Measurements from ENCODE around the gene LAG3.

Gene LAG3

GRCh38 chr12:6778574-6779550, 6.5 kb downstream of the LAG3 start:
- Histone ChIP-seq H3K4me1 (ENCODE audit: control insufficient read depth, insufficient read depth, low read length) (peaks cover 8% of the 10 kb centered on the region), H3K9ac (ENCODE audit: low read length) (peak overlapping the region; percentile 22), H3K36me3 (ENCODE audit: control insufficient read depth, insufficient read depth, low read length) (no peaks in the 10 kb centered on the region), H3K27me3 (ENCODE audit: control insufficient read depth, insufficient read depth, low read length) (no peaks in the 10 kb centered on the region), H3K4me3 (ENCODE audit: low read length) (peak overlapping the region; percentile 69), H3K27ac (ENCODE audit: low read depth, low read length) (peak overlapping the region; percentile 93)

- Histone ChIP-seq H3K4me1 (ENCODE audit: control insufficient read depth, insufficient read depth, low read length) (peaks cover 8% of the 10 kb centered on the region), H3K9ac (ENCODE audit: low read length) (no peak overlapping the region), H3K27ac (ENCODE audit: low read depth, low read length) (no peak overlapping the region), H3K36me3 (ENCODE audit: control insufficient read depth, insufficient read depth, low read length) (no peaks in the 10 kb centered on the region), H3K27me3 (ENCODE audit: control insufficient read depth, insufficient read depth, low read length) (no peaks in the 10 kb centered on the region), H3K4me3 (ENCODE audit: low read length) (no peak overlapping the region)
Observed at GRCh38 chr12:6779708-6780432, 7.5 kb downstream of the LAG3 start.

GRCh38 chr12:6780573-6780972, 8.3 kb downstream of the LAG3 start:
- Histone ChIP-seq H3K4me3 (ENCODE audit: low read length) (no peak overlapping the region), H3K27me3 (ENCODE audit: control insufficient read depth, insufficient read depth, low read length) (no peaks in the 10 kb centered on the region), H3K36me3 (ENCODE audit: control insufficient read depth, insufficient read depth, low read length) (no peaks in the 10 kb centered on the region), H3K9ac (ENCODE audit: low read length) (no peak overlapping the region), H3K27ac (ENCODE audit: low read depth, low read length) (no peak overlapping the region), H3K4me1 (ENCODE audit: control insufficient read depth, insufficient read depth, low read length) (peaks cover 8% of the 10 kb centered on the region)

DNA sequence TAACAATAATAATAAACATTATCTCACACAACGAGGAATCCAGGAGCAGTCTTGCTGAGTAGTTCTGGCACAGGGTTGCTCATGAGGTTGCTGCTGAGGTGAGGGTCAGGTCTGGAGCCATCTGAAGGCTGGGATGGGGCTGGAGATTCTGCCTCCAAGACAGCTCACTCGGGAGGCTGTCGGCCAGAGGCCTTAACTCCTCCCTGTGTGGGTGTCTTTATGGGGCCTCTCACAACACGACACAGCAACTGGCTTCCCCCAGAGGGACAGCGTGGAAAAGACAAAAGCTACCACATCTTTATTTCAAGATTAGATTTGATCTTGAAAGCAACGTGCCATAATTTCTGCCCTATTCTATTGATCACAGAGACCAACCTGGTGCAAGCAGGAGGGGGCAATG, 9.8 kb downstream of the LAG3 start:
- no peak overlapping the region for H3K4me3 ChIP-seq (ENCODE audit: low read length)
- peaks cover 8% of the 10 kb centered on the region for H3K4me1 ChIP-seq (ENCODE audit: control insufficient read depth, insufficient read depth, low read length)
- H3K9ac ChIP-seq (ENCODE audit: low read length): no peak overlapping the region
- no peaks in the 10 kb centered on the region for H3K36me3 ChIP-seq (ENCODE audit: control insufficient read depth, insufficient read depth, low read length)
- no peak overlapping the region for H3K27ac ChIP-seq (ENCODE audit: low read depth, low read length)
- no peaks in the 10 kb centered on the region for H3K27me3 ChIP-seq (ENCODE audit: control insufficient read depth, insufficient read depth, low read length)

GRCh38 chr12:6782850-6783566, 10.7 kb downstream of the LAG3 start:
- H3K27ac ChIP-seq (ENCODE audit: low read depth, low read length): no peak overlapping the region
- H3K4me3 ChIP-seq (ENCODE audit: low read length): no peak overlapping the region
- H3K9ac ChIP-seq (ENCODE audit: low read length): no peak overlapping the region
- H3K27me3 ChIP-seq (ENCODE audit: control insufficient read depth, insufficient read depth, low read length): no peaks in the 10 kb centered on the region
- H3K4me1 ChIP-seq (ENCODE audit: control insufficient read depth, insufficient read depth, low read length): peaks cover 3% of the 10 kb centered on the region
- H3K36me3 ChIP-seq (ENCODE audit: control insufficient read depth, insufficient read depth, low read length): no peaks in the 10 kb centered on the region

GRCh38 chr12:6783828-6784227, 11.5 kb downstream of the LAG3 start:
- no peaks in the 10 kb centered on the region for H3K27me3 ChIP-seq (ENCODE audit: control insufficient read depth, insufficient read depth, low read length)
- no peak overlapping the region for H3K4me3 ChIP-seq (ENCODE audit: low read length)
- no peak overlapping the region for H3K9ac ChIP-seq (ENCODE audit: low read length)
- no peaks in the 10 kb centered on the region for H3K36me3 ChIP-seq (ENCODE audit: control insufficient read depth, insufficient read depth, low read length)
- peaks cover 3% of the 10 kb centered on the region for H3K4me1 ChIP-seq (ENCODE audit: control insufficient read depth, insufficient read depth, low read length)
- H3K27ac ChIP-seq (ENCODE audit: low read depth, low read length): no peak overlapping the region

GRCh38 chr12:6784296-6784695, 12.0 kb downstream of the LAG3 start:
- no peak overlapping the region for H3K4me3 ChIP-seq (ENCODE audit: low read length)
- no peak overlapping the region for H3K9ac ChIP-seq (ENCODE audit: low read length)
- no peaks in the 10 kb centered on the region for H3K36me3 ChIP-seq (ENCODE audit: control insufficient read depth, insufficient read depth, low read length)
- no peaks in the 10 kb centered on the region for H3K27me3 ChIP-seq (ENCODE audit: control insufficient read depth, insufficient read depth, low read length)
- peaks cover under 1% of the 10 kb centered on the region for H3K4me1 ChIP-seq (ENCODE audit: control insufficient read depth, insufficient read depth, low read length)
- no peak overlapping the region for H3K27ac ChIP-seq (ENCODE audit: low read depth, low read length)

DNA sequence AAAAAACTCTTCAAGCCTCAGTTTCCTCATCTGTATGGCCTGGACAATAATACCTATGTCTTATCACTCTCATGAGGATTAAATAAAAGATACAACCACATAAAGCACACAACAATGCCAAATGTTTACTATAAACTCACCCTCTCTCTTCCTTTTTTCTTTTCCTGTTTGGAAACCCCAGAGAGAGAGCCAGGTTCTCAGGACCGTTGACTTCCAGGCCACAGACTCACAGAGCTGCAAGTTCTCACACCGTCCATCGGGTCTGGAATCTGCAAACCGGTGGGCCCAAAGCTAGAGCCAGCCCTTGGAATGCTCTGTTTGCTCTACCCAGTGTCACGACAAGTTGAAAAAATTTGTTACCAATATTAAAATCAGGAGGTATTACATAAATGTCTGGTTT, 12.4 kb downstream of the LAG3 start:
- H3K4me1 ChIP-seq (ENCODE audit: control insufficient read depth, insufficient read depth, low read length): no peaks in the 10 kb centered on the region
- H3K27me3 ChIP-seq (ENCODE audit: control insufficient read depth, insufficient read depth, low read length): no peaks in the 10 kb centered on the region
- H3K4me3 ChIP-seq (ENCODE audit: low read length): no peak overlapping the region
- no peak overlapping the region for H3K27ac ChIP-seq (ENCODE audit: low read depth, low read length)
- H3K36me3 ChIP-seq (ENCODE audit: control insufficient read depth, insufficient read depth, low read length): no peaks in the 10 kb centered on the region
- no peak overlapping the region for H3K9ac ChIP-seq (ENCODE audit: low read length)

DNA sequence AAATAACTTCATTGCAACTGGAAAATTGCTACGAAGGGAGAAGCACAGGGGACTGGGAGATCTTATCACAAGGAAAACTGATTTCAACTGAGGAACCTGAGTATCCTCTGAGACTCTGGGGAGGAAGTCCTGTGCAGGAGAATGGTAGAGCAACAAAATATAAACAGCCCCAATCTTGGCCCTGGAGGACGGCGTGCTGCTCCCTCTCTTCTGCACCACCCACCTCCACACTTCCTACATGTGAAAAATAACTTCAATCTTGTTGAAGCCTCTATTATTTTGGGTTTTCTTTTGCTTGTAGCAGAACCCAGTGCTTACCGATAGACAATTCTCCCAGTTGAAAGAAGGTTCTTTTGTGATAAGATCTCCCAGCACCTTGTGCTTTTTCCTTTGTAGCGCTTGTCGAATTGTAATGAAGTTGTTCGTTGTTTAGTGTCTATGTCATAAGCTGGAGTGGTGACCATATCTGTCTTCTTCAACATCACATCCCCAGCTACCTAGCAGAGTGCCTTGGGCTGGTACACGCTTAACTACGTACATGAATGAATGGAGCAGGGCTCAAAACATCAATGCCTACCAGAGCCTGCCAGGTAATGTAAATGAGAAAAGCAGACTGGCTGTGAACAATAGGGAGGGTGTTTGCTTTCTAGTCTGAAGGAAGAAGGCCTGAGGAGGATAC, 14.2 kb downstream of the LAG3 start:
- no peak overlapping the region for H3K9ac ChIP-seq (ENCODE audit: low read length)
- no peak overlapping the region for H3K27ac ChIP-seq (ENCODE audit: low read depth, low read length)
- no peaks in the 10 kb centered on the region for H3K36me3 ChIP-seq (ENCODE audit: control insufficient read depth, insufficient read depth, low read length)
- H3K4me3 ChIP-seq (ENCODE audit: low read length): no peak overlapping the region
- H3K27me3 ChIP-seq (ENCODE audit: control insufficient read depth, insufficient read depth, low read length): no peaks in the 10 kb centered on the region
- no peaks in the 10 kb centered on the region for H3K4me1 ChIP-seq (ENCODE audit: control insufficient read depth, insufficient read depth, low read length)

GRCh38 chr12:6787309-6787708, 15.0 kb downstream of the LAG3 start:
- no peaks in the 10 kb centered on the region for H3K27me3 ChIP-seq (ENCODE audit: control insufficient read depth, insufficient read depth, low read length)
- H3K36me3 ChIP-seq (ENCODE audit: control insufficient read depth, insufficient read depth, low read length): no peaks in the 10 kb centered on the region
- no peak overlapping the region for H3K4me3 ChIP-seq (ENCODE audit: low read length)
- H3K27ac ChIP-seq (ENCODE audit: low read depth, low read length): no peak overlapping the region
- no peak overlapping the region for H3K9ac ChIP-seq (ENCODE audit: low read length)
- H3K4me1 ChIP-seq (ENCODE audit: control insufficient read depth, insufficient read depth, low read length): no peaks in the 10 kb centered on the region

GRCh38 chr12:6788972-6789924, 16.9 kb downstream of the LAG3 start, which contains the start of gene CD4:
Gene CD4, plus strand, starts transcription at chr12:6789528. Its CDS starts 10,611 bp downstream, at chr12:6800139.
- no peaks in the 10 kb centered on the region for H3K4me1 ChIP-seq (ENCODE audit: control insufficient read depth, insufficient read depth, low read length)
- H3K27me3 ChIP-seq (ENCODE audit: control insufficient read depth, insufficient read depth, low read length): no peaks in the 10 kb centered on the region
- H3K9ac ChIP-seq (ENCODE audit: low read length): peak within 1 kb of the TSS; percentile 19
- no peak within 1 kb of the TSS for H3K27ac ChIP-seq (ENCODE audit: low read depth, low read length)
- peak within 1 kb of the TSS; percentile 57 for H3K4me3 ChIP-seq (ENCODE audit: low read length)
- no peaks in the 10 kb centered on the region for H3K36me3 ChIP-seq (ENCODE audit: control insufficient read depth, insufficient read depth, low read length)
